Hepatocyte (in vitro differentiated cells): ENCODE data around the gene POLR1H.

Source experiments
- EZH2 ChIP-seq: fragments of 200-600 bp; sonication (generic); IDR thresholded peaks from 2 replicates; pipeline ENCODE4 v1.6.1; 2016; ENCODE audit warnings: antibody characterized with exemption, mild to moderate bottlenecking, borderline replicate concordance
- EZH2phosphoT487 ChIP-seq: fragments of 200-600 bp; sonication (generic); IDR thresholded peaks from one replicate; pipeline ENCODE4 v1.6.1; 2018; ENCODE audit warnings: antibody characterized with exemption, mild to moderate bottlenecking, low read depth, moderate library complexity; ENCODE audit not compliant: unreplicated experiment, severe bottlenecking
- TF ChIP-seq, protein P1 (sequence below): fragments of 200-600 bp; sonication (generic); IDR thresholded peaks from 2 replicates; pipeline ENCODE4 v1.5.1; 2016; ENCODE audit warnings: antibody characterized with exemption, mild to moderate bottlenecking; ENCODE audit not compliant: poor library complexity

DNA sequence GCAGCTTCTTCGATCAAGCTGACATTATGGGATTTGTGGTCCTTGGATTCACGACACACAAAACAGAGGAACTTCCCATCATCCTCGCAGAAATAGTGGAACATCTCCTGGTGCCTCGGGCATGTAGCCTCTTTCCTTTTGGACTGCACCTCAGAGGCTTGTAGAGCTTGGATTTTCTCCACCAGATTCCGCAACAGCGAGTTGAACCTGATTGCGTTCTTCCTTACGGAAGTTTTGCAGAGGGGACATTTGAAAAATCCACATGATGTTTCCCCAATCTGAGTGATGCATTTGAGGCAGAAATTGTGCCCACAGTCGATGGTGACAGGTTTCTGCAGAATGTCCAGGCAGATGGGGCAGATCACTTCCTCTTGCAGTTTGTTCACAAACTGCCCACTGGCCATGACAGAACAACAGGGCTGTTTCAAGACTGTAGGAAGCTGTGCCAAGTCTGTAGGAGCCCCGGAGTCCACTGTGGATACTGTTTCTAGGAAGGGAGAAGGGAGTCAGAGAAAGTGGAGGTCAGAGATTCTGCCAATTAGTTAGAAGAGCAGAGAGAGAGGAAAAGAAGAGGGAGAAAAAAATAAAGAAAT is 51.4 kb downstream of the POLR1H start:
- TF ChIP-seq, protein P1, sequence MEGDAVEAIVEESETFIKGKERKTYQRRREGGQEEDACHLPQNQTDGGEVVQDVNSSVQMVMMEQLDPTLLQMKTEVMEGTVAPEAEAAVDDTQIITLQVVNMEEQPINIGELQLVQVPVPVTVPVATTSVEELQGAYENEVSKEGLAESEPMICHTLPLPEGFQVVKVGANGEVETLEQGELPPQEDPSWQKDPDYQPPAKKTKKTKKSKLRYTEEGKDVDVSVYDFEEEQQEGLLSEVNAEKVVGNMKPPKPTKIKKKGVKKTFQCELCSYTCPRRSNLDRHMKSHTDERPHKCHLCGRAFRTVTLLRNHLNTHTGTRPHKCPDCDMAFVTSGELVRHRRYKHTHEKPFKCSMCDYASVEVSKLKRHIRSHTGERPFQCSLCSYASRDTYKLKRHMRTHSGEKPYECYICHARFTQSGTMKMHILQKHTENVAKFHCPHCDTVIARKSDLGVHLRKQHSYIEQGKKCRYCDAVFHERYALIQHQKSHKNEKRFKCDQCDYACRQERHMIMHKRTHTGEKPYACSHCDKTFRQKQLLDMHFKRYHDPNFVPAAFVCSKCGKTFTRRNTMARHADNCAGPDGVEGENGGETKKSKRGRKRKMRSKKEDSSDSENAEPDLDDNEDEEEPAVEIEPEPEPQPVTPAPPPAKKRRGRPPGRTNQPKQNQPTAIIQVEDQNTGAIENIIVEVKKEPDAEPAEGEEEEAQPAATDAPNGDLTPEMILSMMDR: no peak
- TF ChIP-seq EZH2phosphoT487 (no peak), EZH2 (no peak)
